GM12874 (cell line): ENCODE data around the gene SLIT1.

ENCODE experiments used
- TF ChIP-seq, protein P1 (sequence below): IDR thresholded peaks from 2 replicates; pipeline ENCODE4 v1.5.1; 2011; ENCODE audit warnings: low read depth, mild to moderate bottlenecking, control low read depth, low read length, moderate library complexity; ENCODE audit not compliant: insufficient read depth

Gene SLIT1

DNA sequence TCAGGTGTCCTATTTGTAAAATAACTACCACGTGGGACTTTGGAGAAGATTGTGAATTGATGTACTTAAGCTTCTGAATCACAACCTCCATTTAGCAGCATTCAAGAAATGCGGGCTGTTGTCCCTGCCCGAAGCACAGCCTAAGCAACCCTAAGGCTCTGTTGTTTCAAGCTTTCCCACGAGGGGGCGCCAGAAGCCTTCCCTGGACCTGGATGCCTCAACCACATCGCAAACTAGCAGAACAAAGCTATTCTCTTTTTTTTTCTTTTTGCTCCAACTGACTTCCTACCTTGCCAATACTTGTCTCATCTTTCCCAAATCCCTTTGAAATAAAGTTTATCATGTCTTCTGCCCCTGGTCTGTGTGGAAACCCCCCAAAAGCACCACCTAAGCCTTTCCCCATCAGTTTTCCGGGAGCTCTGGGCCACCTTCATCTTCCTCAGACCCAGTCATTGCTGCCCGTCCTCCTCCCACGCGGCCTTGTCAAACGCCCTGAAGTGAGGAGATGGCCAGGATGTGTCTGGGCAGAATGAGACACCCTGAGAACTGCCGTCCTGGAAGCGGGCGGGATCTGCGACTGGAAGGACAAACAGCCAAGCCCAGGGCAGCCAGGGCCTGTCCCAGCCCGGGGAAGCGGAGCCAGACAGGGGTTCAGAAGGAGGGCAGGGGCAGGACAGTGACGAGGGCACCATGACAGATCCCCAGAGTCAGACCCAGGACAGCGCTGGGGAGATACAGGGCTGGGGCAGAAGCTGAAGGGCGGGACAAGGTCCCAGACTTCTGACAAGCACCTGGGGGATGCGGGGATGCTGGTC is 112.7 kb downstream of the SLIT1 start:
- TF ChIP-seq, protein P1, sequence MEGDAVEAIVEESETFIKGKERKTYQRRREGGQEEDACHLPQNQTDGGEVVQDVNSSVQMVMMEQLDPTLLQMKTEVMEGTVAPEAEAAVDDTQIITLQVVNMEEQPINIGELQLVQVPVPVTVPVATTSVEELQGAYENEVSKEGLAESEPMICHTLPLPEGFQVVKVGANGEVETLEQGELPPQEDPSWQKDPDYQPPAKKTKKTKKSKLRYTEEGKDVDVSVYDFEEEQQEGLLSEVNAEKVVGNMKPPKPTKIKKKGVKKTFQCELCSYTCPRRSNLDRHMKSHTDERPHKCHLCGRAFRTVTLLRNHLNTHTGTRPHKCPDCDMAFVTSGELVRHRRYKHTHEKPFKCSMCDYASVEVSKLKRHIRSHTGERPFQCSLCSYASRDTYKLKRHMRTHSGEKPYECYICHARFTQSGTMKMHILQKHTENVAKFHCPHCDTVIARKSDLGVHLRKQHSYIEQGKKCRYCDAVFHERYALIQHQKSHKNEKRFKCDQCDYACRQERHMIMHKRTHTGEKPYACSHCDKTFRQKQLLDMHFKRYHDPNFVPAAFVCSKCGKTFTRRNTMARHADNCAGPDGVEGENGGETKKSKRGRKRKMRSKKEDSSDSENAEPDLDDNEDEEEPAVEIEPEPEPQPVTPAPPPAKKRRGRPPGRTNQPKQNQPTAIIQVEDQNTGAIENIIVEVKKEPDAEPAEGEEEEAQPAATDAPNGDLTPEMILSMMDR, result peak; percentile 90

DNA sequence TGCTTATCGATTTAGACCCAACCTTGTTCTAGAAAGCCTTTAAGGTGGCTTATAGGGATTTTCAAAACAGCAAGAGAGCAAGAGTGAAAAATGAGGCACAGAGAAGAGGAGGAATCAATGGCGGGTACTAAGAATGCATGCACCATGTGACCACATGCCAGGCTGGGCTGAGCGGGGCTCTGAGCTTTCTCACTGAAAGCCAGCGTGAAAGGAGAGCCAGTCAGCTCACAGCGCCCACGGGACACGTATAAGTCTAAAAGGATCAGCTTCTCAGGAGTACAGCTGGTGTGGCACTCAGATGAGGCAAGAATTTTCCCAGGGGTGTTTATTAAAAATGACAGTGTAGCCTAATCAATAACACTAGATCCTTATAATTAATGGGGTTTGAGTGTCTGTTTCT is 114.3 kb downstream of the SLIT1 start:
- TF ChIP-seq, protein P1, result no peak

DNA sequence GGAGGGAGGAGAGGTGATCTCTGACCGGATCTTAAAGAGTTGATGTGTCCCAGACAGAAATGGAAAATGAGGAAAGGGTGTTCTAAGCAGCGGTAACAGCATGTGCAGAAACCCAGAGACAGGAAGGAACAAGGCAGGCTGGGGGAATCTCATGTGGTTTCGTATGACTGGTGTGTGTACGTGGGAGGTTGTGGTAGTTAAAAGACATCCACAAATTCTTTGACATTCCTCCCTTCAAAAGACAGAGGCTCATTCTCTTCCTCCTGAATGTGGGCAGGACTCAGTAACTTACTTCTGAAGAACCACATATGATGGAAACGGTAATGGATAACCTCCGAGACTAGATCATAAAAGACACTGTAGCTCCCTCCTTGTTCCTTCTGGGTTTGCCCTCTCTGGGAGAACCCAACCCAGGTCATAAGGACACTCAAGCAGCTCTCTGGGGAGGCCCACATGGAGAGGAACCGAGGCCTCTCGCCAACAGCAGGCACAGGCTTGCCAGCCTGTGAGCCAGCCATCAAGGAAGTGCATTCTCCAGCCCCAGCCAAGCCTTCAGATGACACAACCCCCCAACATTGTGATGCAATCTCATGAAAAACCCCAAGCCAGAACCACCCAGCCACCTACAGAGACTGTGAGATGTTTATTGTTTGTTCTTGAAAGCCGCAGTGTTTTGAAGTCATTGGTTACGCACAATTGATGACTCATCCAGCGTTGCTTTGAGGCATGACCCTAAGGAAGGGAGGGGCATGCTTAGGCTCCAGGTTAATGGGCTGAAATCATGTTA is 116.0 kb downstream of the SLIT1 start:
- TF ChIP-seq, protein P1, result no peak

DNA sequence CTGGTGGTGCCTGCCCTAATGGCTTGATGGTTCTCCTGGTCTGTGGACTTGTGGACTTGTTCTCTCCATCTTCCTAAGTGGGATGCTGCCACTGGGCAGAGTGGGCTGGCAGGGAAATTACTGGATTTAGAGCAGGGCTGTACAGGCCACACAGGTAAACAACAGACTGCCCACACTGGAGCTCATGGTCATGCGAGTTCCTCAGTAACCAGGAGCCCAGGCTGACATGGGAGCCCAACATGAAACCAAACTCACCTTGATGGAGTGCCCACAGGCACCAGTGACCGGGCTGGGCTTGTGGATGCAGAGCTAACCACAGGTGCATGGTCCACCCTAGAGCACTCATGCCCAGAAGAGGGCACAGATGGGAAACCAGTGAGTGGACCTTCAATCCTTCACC is 116.7 kb downstream of the SLIT1 start:
- TF ChIP-seq, protein P1, result no peak

DNA sequence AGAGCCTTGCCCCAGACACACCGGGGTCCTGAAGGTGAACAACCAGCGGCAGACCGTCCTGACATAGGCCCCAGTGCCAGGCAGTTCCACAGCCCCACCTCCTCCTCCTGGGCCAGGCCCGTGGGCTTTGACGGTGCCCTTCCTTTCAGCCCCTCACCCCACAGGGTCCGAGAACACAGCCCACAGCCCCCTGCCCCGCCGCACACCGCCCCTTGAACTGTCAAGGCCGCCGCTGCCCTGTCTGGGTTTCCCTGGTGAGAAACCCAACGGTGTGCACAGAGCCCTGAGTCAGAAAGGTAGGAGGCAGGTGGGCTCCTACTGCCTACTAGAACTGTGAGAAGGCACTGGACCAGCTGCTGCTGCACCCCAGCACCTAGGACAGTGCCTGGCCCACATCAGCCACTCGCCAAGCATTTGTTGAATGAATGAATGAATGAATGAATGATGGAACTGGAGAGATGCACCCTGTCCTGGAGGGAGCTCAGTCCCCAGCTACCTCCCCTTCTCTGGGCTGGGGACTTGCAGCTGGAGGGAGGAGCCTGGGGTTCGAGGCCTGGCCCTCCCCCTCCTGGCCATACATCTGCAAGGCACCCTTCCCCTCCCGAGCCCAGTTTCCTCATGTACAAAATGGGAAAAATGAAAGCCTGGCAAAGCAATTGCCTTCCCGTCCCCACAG is 117.9 kb downstream of the SLIT1 start:
- TF ChIP-seq, protein P1, result no peak

DNA sequence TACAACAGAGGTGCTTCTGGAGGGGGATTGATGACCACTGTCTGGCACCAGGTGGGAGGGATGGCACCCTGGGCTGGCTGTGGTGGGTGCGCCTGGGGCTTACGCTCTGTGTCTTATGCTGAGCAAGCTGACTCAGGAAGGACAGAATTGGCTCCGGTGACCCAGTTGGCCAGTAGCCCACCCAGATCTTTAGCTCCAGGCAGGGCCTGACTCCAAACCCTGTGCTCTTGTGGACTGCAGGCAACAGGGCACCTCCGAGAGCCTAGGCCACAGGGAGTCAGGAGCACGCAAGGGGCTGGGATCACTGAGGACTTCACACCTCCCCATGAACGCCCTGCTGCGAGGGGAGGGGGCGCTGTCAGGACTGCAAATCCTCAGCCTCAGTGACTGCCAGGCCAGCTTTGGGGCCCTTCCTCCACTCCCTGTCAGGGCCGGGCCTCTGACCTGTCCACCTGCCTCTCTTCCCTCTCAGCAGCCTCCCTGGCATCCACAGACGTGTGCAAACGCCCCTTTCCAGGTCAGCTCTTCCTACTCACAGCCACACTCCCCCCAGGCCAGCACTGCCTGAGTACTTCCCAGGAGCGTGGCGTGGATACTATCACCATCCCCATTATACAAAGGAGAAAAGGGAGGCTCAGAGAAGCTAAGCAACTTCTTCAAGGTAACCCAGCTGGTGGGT is 118.7 kb downstream of the SLIT1 start:
- TF ChIP-seq, protein P1, result no peak
